Breast epithelium (tissue), 4 donors: ENCODE results near the gene RCAN1. TPM values are rescaled to one million over a fixed set of nuclear protein-coding genes. Genes with fewer than 3 reads are reported as not detected.

Experiments used
- DNase-seq, 2 donors: peaks; one replicate each; pipeline ENCODE4 v3.0.0-alpha.2; 2019; ENCODE audit warnings: low spot score in 2 of 2
- H3K27ac ChIP-seq, 2 donors: fragments of 200-600 bp; sonication (generic) in 1 of 2; one replicate each; pipeline ENCODE4 v1.5.1; 2016 to 2019; ENCODE audit warnings: mild to moderate bottlenecking in 1 of 2
- H3K27me3 ChIP-seq, 2 donors: fragments of 200-600 bp; sonication (generic) in 1 of 2; one replicate each; pipeline versions ENCODE4 v1.5.1 to v1.6.0; 2017 to 2019; ENCODE audit warnings: control low read depth in 1 of 2, mild to moderate bottlenecking in 1 of 2
- H3K36me3 ChIP-seq: fragments of 200-600 bp; one replicate; pipeline ENCODE4 v1.5.1; 2019
- H3K4me1 ChIP-seq, 2 donors: fragments of 200-600 bp; sonication (generic); one replicate each; pipeline ENCODE4 v1.5.1; 2016 to 2019; ENCODE audit warnings: control low read depth in 1 of 2
- H3K4me3 ChIP-seq, 3 donors: fragments of 200-600 bp; sonication (generic); 1 replicate in 2 of 3; 2 replicates in 1 of 3; pipeline ENCODE4 v1.5.1; 2016 to 2019; ENCODE audit warnings: mild to moderate bottlenecking in 3 of 3, moderate library complexity in 2 of 3
- H3K9me3 ChIP-seq, 2 donors: fragments of 200-600 bp; sonication (generic) in 1 of 2; one replicate each; pipeline ENCODE4 v1.5.1; 2016 to 2019; ENCODE audit warnings: control low read depth in 1 of 2
- POLR2A ChIP-seq: fragments of 450-650 bp; IDR thresholded peaks from one replicate; pipeline ENCODE4 v1.6.1; 2016; ENCODE audit warnings: antibody characterized with exemption, mild to moderate bottlenecking, moderate library complexity
- POLR2AphosphoS5 ChIP-seq, 3 donors: sonication (generic); formaldehyde crosslinking; IDR thresholded peaks; one replicate each; pipeline ENCODE4 v1.6.1; 2017; ENCODE audit warnings: antibody characterized with exemption in 3 of 3
- intact Hi-C: fragments of 100-400 bp; cut with DNase I; formaldehyde crosslinking; loops from one replicate; pipeline ENCODE4 v1.15.1; 2023; ENCODE audit warnings: low total_unique reads
- total RNA-seq, 3 donors: library from RNA; depleted of rRNA; stranded (reverse); fragments of >200 nt; gene quantifications; one replicate each; pipeline ENCODE4 v1.1.0, GENCODE V29; 2016
- TF ChIP-seq, protein P1 (sequence below), 3 donors: fragments of 450-650 bp; IDR thresholded peaks; one replicate each; pipeline ENCODE4 v1.5.1; 2016 to 2017; ENCODE audit warnings: antibody characterized with exemption in 3 of 3, mild to moderate bottlenecking in 3 of 3, moderate library complexity in 3 of 3

Gene RCAN1
- total RNA-seq, 3 donors from 2014 or later: 30.1 to 73.0 (median 47.9) TPM

DNA sequence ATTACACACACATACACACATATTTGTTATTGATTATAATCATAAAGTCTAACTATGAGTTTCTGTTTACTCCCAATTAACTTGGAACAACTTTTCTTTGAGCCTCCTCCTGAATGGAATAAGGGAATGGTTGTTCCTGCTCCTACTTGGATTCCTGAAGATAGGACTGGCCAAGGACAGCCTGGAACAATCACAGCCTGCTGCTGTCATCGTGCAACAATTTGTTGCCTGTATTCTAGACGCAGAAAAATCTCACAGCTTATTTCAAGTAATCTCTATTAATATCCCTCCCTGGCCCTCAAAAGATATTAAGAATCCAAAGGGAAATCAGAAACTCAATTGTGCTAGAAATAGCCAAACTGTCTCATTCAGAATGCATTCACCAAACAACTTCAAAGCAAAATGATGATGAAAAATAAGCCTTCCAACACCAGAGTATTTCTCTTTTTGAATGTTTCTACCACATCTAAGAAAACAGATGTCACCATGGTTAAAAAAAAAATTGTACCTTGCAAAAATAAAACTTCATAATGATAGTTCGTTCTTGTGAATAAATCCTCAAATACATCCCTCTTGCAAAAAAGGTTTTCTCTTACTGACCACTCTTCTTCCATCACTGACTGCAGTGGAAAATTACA, 30.9 kb downstream of the RCAN1 start:
- intact Hi-C loops: no loop called here
- Histone ChIP-seq H3K4me1 (no peaks in the 10 kb centered on the region), H3K9me3 (peaks cover 0 to 3% of the 10 kb centered on the region in 2 donors), H3K36me3 (no peaks in the 10 kb centered on the region), H3K27me3 (no peaks in the 10 kb centered on the region), H3K4me3 (no peak overlapping the region), H3K27ac (no peak overlapping the region)
- no peak for DNase-seq
- no peak for TF ChIP-seq POLR2A
- TF ChIP-seq, protein P1, sequence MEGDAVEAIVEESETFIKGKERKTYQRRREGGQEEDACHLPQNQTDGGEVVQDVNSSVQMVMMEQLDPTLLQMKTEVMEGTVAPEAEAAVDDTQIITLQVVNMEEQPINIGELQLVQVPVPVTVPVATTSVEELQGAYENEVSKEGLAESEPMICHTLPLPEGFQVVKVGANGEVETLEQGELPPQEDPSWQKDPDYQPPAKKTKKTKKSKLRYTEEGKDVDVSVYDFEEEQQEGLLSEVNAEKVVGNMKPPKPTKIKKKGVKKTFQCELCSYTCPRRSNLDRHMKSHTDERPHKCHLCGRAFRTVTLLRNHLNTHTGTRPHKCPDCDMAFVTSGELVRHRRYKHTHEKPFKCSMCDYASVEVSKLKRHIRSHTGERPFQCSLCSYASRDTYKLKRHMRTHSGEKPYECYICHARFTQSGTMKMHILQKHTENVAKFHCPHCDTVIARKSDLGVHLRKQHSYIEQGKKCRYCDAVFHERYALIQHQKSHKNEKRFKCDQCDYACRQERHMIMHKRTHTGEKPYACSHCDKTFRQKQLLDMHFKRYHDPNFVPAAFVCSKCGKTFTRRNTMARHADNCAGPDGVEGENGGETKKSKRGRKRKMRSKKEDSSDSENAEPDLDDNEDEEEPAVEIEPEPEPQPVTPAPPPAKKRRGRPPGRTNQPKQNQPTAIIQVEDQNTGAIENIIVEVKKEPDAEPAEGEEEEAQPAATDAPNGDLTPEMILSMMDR (IDR thresholded peaks at IDR 0.05): no peak

DNA sequence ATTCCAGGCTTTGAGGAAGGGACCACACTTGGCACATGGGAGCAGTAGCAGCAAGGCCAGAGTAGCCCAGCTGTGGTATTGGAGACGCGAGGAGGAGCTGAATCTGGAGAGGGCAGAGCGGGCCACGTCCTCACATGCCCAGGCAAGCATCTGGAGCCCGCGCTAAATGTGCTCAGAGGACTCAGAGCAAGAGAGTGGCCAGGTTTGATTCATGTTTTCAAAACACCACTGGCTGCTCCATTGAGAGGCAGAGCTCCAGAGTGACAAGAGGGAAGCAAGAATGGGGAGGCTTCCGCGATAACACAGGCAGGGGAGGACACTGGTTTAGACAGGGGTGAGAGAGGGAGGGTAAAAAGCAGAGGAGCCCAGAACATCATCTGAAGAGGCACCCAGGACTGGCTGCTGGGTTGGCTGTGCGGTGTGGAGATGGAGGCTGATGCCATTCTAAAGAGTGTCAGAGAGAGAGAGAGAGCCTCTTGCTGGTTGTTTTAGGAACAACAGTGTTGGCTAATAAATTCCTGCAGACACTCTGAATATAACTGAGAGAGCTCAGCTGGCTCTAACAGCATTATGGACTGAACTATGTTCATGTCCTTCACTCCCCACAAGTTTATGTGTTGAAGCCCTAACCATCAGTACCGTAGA, 32.3 kb downstream of the RCAN1 start:
- TF ChIP-seq, protein P1 (IDR thresholded peaks at IDR 0.05): peak in 2 of 3 donors; percentile 44 to 66
- no peak for TF ChIP-seq POLR2A
- no peak for TF ChIP-seq POLR2AphosphoS5 (IDR thresholded peaks at IDR 0.05)
- Histone ChIP-seq H3K27me3 (no peaks in the 10 kb centered on the region), H3K4me3 (no peak overlapping the region), H3K9me3 (peaks cover 0 to 3% of the 10 kb centered on the region in 2 donors), H3K27ac (peak overlapping the region; percentile 49 to 54), H3K36me3 (no peaks in the 10 kb centered on the region), H3K4me1 (no peaks in the 10 kb centered on the region)
- intact Hi-C loops: no loop called here
- peak in 1 of 2 donors; percentile 55 for DNase-seq

DNA sequence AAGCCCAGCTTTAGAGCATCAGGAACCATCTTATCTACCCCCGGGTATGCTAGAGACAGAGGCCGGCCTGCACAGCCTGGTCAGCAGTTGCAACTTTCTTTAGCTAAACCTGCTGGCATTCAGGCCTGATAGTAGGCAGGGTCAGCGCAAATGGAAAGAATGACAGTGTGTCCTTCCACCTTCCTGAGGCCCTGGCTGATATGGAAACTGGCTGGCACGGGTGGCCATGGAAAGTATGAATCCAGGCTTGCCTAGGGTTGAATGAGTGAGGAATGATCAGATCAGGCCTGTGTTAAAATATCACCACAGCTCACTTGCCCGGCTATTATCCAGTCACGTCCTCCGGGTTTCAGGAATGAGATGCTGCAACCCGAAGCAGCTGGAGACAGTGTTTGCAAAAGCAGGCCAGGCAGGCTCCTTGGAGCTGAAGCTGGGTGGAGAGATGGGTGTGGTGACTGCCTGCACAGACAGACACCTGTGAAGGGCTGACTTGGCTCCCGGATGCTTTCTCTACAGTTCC, 34.7 kb downstream of the RCAN1 start:
- Histone ChIP-seq H3K27ac (no peak overlapping the region), H3K4me1 (peaks cover 0 to 3% of the 10 kb centered on the region in 2 donors), H3K9me3 (no peaks in the 10 kb centered on the region), H3K36me3 (no peaks in the 10 kb centered on the region), H3K27me3 (no peaks in the 10 kb centered on the region), H3K4me3 (no peak overlapping the region)
- TF ChIP-seq POLR2AphosphoS5 (IDR thresholded peaks at IDR 0.05) (no peak), POLR2A (no peak)
- TF ChIP-seq, protein P1 (IDR thresholded peaks at IDR 0.05): no peak
- intact Hi-C loops: no loop called here
- DNase-seq: no peak

DNA sequence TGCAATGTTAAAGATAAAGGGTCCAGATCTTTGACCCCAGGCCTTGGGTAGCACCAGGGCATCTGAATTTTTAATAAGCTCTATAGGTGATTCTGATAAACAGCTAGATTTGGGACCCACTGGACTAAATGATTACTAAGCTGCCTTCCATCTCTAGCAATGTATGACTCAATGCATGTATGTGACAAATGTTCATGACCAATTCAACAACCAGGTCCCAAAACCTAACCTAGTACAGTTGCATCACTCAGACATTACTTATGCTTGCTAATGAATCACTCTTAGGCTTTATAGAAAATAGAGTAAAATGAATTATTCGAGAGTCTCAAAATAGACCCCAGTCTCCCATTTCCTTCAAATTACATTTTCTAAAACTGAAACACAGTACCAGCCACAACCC, 35.5 kb downstream of the RCAN1 start:
- Histone ChIP-seq H3K27ac (no peak overlapping the region), H3K27me3 (no peaks in the 10 kb centered on the region), H3K36me3 (no peaks in the 10 kb centered on the region), H3K4me3 (no peak overlapping the region), H3K9me3 (no peaks in the 10 kb centered on the region), H3K4me1 (peaks cover 0 to 3% of the 10 kb centered on the region in 2 donors)
- TF ChIP-seq, protein P1 (IDR thresholded peaks at IDR 0.05): no peak
- TF ChIP-seq POLR2AphosphoS5 (IDR thresholded peaks at IDR 0.05) (no peak), POLR2A (no peak)
- intact Hi-C loops: no loop called here
- DNase-seq: no peak

DNA sequence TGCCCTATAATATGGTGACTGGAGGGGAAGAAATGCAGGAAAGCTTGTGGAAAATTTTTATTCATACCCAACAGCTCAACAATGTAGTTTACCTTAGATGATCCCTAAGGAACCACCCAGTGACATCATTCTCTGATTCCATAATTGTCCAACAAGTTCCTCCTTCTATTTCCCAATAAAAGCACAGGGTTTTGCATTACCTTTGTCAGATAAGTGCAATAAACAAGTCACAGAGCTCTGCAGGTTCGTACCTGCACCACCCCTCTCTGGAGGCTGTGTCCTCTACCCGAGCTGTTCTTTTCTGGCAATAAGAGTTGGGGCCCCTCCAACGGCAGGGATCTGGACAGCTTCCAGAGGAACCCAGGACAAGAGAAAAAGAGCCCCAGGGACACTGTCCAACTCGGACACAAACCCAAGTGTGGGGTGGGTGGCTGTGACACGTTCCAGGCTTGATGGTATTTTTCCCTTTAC, 38.8 kb downstream of the RCAN1 start:
- intact Hi-C loops: no loop called here
- peaks cover 0 to 3% of the 10 kb centered on the region in 2 donors for H3K4me1 ChIP-seq
- TF ChIP-seq POLR2A (no peak), POLR2AphosphoS5 (IDR thresholded peaks at IDR 0.05) (no peak)
- TF ChIP-seq, protein P1 (IDR thresholded peaks at IDR 0.05): no peak
- H3K9me3 ChIP-seq: no peaks in the 10 kb centered on the region
- no peaks in the 10 kb centered on the region for H3K27me3 ChIP-seq
- peak overlapping the region; percentile 49 to 74 for H3K27ac ChIP-seq
- peak in 1 of 2 donors; percentile 64 for DNase-seq
- no peak overlapping the region for H3K4me3 ChIP-seq
- H3K36me3 ChIP-seq: no peaks in the 10 kb centered on the region
